Calu3 (cell line): Measurements from ENCODE around the gene CD79A. TPM values are rescaled to one million over a fixed set of nuclear protein-coding genes. Genes with fewer than 3 reads are reported as not detected.

Source experiments
- BruUV-seq: library from RNA; stranded (reverse); fragments of 400-500 nt; replicated peaks from 2 replicates; lab custom pipeline; 2021; lab: Mats Ljungman, UMichigan
- CTCF ChIA-PET: fragments of 300-600 bp; sonication (Branson Sonifier 250); formaldehyde crosslinking; loops from one replicate; lab custom pipeline; 2022; ENCODE audit warnings: antibody characterized with exemption; lab: Charles Lee
- DNase-seq: peaks from one replicate; pipeline ENCODE4 v3.0.0; 2022
- H3K27ac Mint-ChIP-seq: one replicate; pipeline ENCODE4 v1.8.0; 2022; ENCODE audit warnings: mixed read lengths; ENCODE audit not compliant: unreplicated experiment
- H3K27me3 Mint-ChIP-seq: one replicate; pipeline ENCODE4 v1.8.0; 2022; ENCODE audit warnings: mixed read lengths; ENCODE audit not compliant: unreplicated experiment
- H3K36me3 Mint-ChIP-seq: one replicate; pipeline ENCODE4 v1.8.0; 2022; ENCODE audit warnings: mild to moderate bottlenecking, moderate library complexity, mixed read lengths; ENCODE audit not compliant: insufficient read depth, unreplicated experiment
- H3K4me1 Mint-ChIP-seq: one replicate; pipeline ENCODE4 v1.8.0; 2022; ENCODE audit warnings: mild to moderate bottlenecking, low read depth, mixed read lengths; ENCODE audit not compliant: unreplicated experiment
- H3K4me3 Mint-ChIP-seq: one replicate; pipeline ENCODE4 v1.8.0; 2022; ENCODE audit warnings: mild to moderate bottlenecking, low read depth, moderate library complexity, mixed read lengths; ENCODE audit not compliant: unreplicated experiment
- H3K9me3 Mint-ChIP-seq: one replicate; pipeline ENCODE4 v1.8.0; 2022; ENCODE audit warnings: low read depth, mixed read lengths; ENCODE audit not compliant: unreplicated experiment
- CTCF ChIP-seq: fragments of 200-600 bp; IDR thresholded peaks from one replicate; pipeline ENCODE4 v1.8.0; 2022; ENCODE audit warnings: antibody characterized with exemption; ENCODE audit not compliant: unreplicated experiment
- intact Hi-C: fragments of 100-400 bp; cut with micrococcal nuclease; formaldehyde crosslinking; loops from one replicate; pipeline ENCODE4 v1.10.0; 2022; ENCODE audit not compliant: unreplicated experiment
- total RNA-seq: library from RNA; stranded (reverse); gene quantifications from 2 replicates; pipeline ENCODE4 v1.2.3, GENCODE V29; 2022

CD79A gene
- total RNA-seq, 1 experiment from 2014 or later = 0.45 TPM

- no TSS peak for BruUV-seq
- Mint-ChIP-seq H3K27ac (no peak overlapping the region), H3K9me3 (no peaks in the 10 kb centered on the region), H3K36me3 (peaks cover 83% of the 10 kb centered on the region), H3K4me1 (peaks cover 43% of the 10 kb centered on the region), H3K4me3 (peak overlapping the region; percentile 80), H3K27me3 (no peaks in the 10 kb centered on the region)
- DNase-seq = no peak
- CTCF ChIA-PET = interaction anchor here (0.7 kb wide), 1 partner anchor 25 kb away, joined by 3 read pairs; no protein-coding TSS in a partner anchor
- intact Hi-C loops = no loop called here
- TF ChIP-seq CTCF = no peak
These were observed 14.6 kb upstream of the CD79A start for GRCh38 chr19:41862445-41862986.

- CTCF ChIA-PET = interaction anchor here (0.7 kb wide), 1 partner anchor 24 kb away, joined by 3 read pairs; no protein-coding TSS in a partner anchor
- Mint-ChIP-seq H3K9me3 (no peaks in the 10 kb centered on the region), H3K36me3 (peaks cover 92% of the 10 kb centered on the region), H3K27ac (peak overlapping the region; percentile 12), H3K27me3 (no peaks in the 10 kb centered on the region), H3K4me1 (peaks cover 52% of the 10 kb centered on the region), H3K4me3 (no peak overlapping the region)
- DNase-seq = no peak
- no TSS peak for BruUV-seq
- TF ChIP-seq CTCF = no peak
- intact Hi-C loops = no loop called here
These were observed 13.7 kb upstream of the CD79A start for GRCh38 chr19:41863209-41863931.

GRCh38 chr19:41864374-41864773 is 12.7 kb upstream of the CD79A start:
- no TSS peak for BruUV-seq
- no peak overlapping the region for H3K27ac Mint-ChIP-seq
- peaks cover 98% of the 10 kb centered on the region for H3K36me3 Mint-ChIP-seq
- no peak for TF ChIP-seq CTCF
- CTCF ChIA-PET = interaction anchor here (0.6 kb wide), 1 partner anchor 17 kb away, joined by 4 read pairs; no protein-coding TSS in a partner anchor
- no peak overlapping the region for H3K4me3 Mint-ChIP-seq
- DNase-seq = no peak
- H3K4me1 Mint-ChIP-seq = peaks cover 60% of the 10 kb centered on the region
- no peaks in the 10 kb centered on the region for H3K9me3 Mint-ChIP-seq
- intact Hi-C loops = no loop called here
- no peaks in the 10 kb centered on the region for H3K27me3 Mint-ChIP-seq

GRCh38 chr19:41866284-41866683 is 10.8 kb upstream of the CD79A start:
- no peak for DNase-seq
- Mint-ChIP-seq H3K36me3 (peaks cover 97% of the 10 kb centered on the region), H3K27me3 (no peaks in the 10 kb centered on the region), H3K4me3 (no peak overlapping the region), H3K4me1 (peaks cover 59% of the 10 kb centered on the region), H3K9me3 (no peaks in the 10 kb centered on the region), H3K27ac (peak overlapping the region; percentile 69)
- TF ChIP-seq CTCF = no peak
- BruUV-seq = no TSS peak
- intact Hi-C loops = no loop called here
- CTCF ChIA-PET = no interaction called here
